ENCODE measurements around the gene NDUFB11.

The NDUFB11 gene

DNA sequence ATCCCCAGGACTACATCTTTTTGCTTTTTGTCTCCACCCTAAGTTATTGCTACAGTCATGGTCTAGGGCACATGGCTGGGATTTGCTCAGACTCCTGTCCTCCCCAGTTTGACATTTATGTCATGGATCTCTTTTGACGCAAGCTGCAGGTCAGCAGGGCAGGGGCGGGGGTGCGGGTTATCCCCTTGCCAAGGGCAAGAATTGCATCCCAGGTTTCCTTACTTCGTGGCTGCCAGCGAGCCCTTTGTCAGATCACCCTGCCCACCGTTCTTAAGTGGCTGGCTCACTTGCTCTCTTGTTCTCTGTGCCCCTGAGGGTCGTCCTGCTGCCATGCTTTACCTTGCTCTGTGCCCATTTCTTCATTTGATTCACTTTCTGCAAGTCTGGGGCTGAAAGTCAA, 28.0 kb upstream of the NDUFB11 start:
- H2AFZ ChIP-seq, result no peak overlapping the region
- H3K79me2 ChIP-seq, result peaks cover 9% of the 10 kb centered on the region
- H3K27ac ChIP-seq, result no peak overlapping the region
- H3K36me3 ChIP-seq (ENCODE audit: control insufficient read depth, insufficient read depth, low read length), result no peaks in the 10 kb centered on the region
- no peak overlapping the region for H3K9ac ChIP-seq
- H3K4me3 ChIP-seq (ENCODE audit: low read depth, low read length), result no peak overlapping the region
- no peak overlapping the region for H3K4me2 ChIP-seq (ENCODE audit: low read length)
- TF ChIP-seq, protein P1, sequence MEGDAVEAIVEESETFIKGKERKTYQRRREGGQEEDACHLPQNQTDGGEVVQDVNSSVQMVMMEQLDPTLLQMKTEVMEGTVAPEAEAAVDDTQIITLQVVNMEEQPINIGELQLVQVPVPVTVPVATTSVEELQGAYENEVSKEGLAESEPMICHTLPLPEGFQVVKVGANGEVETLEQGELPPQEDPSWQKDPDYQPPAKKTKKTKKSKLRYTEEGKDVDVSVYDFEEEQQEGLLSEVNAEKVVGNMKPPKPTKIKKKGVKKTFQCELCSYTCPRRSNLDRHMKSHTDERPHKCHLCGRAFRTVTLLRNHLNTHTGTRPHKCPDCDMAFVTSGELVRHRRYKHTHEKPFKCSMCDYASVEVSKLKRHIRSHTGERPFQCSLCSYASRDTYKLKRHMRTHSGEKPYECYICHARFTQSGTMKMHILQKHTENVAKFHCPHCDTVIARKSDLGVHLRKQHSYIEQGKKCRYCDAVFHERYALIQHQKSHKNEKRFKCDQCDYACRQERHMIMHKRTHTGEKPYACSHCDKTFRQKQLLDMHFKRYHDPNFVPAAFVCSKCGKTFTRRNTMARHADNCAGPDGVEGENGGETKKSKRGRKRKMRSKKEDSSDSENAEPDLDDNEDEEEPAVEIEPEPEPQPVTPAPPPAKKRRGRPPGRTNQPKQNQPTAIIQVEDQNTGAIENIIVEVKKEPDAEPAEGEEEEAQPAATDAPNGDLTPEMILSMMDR (IDR thresholded peaks at IDR 0.05), result no peak
- no peaks in the 10 kb centered on the region for H3K4me1 ChIP-seq
- H3K27me3 ChIP-seq (ENCODE audit: control insufficient read depth, insufficient read depth, low read length), result no peaks in the 10 kb centered on the region
- no peaks in the 10 kb centered on the region for H3K9me3 ChIP-seq (ENCODE audit: control insufficient read depth, low read length)

DNA sequence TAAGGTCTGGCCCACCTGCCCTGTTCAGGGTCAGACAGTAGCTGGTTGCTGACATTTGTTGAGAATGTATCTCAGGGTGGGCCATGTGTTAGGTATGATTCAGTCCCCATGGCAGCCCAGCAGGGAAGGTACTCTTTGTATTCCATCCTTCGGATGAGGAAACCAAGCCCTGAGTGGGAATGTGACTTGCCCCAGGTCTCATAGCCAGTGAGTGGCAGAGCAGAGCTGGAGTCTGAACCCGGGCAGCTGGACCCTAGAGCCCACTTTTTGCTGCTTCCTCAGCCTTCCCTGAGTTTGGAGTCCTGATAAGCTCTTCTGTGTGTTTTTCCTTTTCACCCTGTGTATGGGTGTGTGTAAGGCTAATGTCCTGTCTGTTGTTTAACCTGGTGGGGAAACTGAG, 27.5 kb upstream of the NDUFB11 start:
- Histone ChIP-seq H3K4me2 (ENCODE audit: low read length) (no peak overlapping the region), H2AFZ (no peak overlapping the region), H3K27ac (no peak overlapping the region), H3K9me3 (ENCODE audit: control insufficient read depth, low read length) (no peaks in the 10 kb centered on the region), H3K27me3 (ENCODE audit: control insufficient read depth, insufficient read depth, low read length) (no peaks in the 10 kb centered on the region), H3K9ac (no peak overlapping the region), H3K79me2 (peaks cover 9% of the 10 kb centered on the region), H3K36me3 (ENCODE audit: control insufficient read depth, insufficient read depth, low read length) (no peaks in the 10 kb centered on the region), H3K4me3 (ENCODE audit: low read depth, low read length) (no peak overlapping the region), H3K4me1 (no peaks in the 10 kb centered on the region)
- TF ChIP-seq, protein P1 (IDR thresholded peaks at IDR 0.05), result no peak

DNA sequence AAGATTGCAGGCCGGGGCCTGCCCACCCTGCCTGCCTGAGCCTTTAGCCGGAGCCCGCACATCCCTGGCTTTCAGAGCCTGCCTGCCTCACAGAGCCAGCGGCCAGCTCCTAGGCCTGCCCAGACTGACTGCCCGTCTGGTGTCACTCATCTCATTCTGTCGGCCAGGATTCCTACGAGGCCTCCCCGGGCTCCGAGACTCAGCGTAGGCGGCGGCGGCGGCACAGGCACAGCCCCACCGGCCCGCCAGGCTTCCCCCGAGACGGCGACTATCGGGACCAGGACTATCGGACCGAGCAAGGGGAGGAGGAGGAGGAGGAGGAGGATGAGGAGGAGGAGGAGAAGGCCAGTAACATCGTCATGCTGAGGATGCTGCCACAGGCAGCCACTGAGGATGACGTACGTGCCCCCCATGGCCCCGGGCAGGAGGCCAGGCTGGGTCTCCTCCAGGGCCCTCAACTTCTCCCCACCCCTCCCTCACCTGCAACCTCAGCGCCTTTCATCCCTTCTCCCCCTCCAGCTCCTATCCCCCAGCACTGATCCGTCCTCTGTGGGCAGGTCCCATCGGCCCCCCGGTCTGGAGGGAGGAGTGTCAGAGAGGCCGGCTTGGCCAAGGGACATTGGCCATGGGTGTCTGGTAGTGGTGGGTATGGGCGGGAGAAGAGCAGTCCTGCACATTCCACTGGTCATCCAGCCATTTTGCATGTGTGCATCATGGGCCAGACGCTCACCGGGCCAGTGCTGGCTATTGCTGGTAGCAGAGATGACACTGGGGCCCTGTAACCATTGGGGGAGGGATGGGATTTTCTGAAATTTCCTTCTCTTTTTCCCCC, 26.6 kb upstream of the NDUFB11 start:
- H3K4me1 ChIP-seq, result no peaks in the 10 kb centered on the region
- H3K9ac ChIP-seq, result no peak overlapping the region
- H3K36me3 ChIP-seq (ENCODE audit: control insufficient read depth, insufficient read depth, low read length), result no peaks in the 10 kb centered on the region
- no peak overlapping the region for H2AFZ ChIP-seq
- TF ChIP-seq, protein P1 (IDR thresholded peaks at IDR 0.05), result no peak
- H3K79me2 ChIP-seq, result peaks cover 9% of the 10 kb centered on the region
- H3K4me2 ChIP-seq (ENCODE audit: low read length), result no peak overlapping the region
- no peak overlapping the region for H3K27ac ChIP-seq
- H3K4me3 ChIP-seq (ENCODE audit: low read depth, low read length), result no peak overlapping the region
- no peaks in the 10 kb centered on the region for H3K9me3 ChIP-seq (ENCODE audit: control insufficient read depth, low read length)
- H3K27me3 ChIP-seq (ENCODE audit: control insufficient read depth, insufficient read depth, low read length), result no peaks in the 10 kb centered on the region

DNA sequence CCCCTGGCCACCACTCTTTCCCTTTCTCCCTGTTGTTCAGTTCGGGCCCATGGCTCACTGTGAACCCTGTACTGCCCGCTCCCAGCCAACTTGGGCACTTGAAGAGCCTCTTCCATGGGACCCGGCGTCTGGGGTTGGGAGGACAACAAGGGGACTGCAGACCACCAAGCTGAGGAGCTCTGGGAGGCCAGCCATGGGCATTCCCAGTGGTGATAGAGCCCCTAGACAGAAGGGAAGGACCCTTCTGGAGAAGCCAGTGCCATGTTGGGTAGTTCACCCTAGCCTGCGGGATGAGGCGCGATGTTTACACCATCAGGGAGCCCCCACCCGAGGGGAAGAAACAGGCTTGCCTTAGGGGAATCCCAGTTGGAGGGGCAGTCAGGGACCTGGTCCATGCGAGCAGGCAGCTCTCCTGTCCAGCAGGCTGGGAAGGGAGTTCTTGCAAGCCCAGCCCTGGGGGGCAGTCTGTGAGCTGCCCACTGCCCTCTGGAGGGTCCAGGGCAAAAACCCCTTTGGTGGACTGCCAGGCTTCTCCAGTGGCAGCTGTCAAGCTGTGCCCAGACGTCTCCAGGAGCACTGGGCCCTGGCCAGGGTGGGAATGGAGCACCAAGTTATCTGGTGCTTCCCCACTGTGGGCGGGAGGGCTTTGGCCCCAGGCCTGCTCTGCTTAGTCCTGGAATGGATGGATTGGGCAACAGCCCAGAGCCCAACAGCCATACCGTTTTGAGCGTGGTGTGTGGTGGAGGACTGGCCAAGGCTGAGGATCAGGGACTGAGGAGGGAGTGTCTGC, 25.4 kb upstream of the NDUFB11 start:
- Histone ChIP-seq H3K4me1 (no peaks in the 10 kb centered on the region), H3K9ac (no peak overlapping the region), H3K9me3 (ENCODE audit: control insufficient read depth, low read length) (no peaks in the 10 kb centered on the region), H3K36me3 (ENCODE audit: control insufficient read depth, insufficient read depth, low read length) (no peaks in the 10 kb centered on the region), H3K27ac (no peak overlapping the region), H3K27me3 (ENCODE audit: control insufficient read depth, insufficient read depth, low read length) (no peaks in the 10 kb centered on the region), H3K4me2 (ENCODE audit: low read length) (no peak overlapping the region), H3K4me3 (ENCODE audit: low read depth, low read length) (no peak overlapping the region), H2AFZ (no peak overlapping the region), H3K79me2 (peaks cover 12% of the 10 kb centered on the region)
- TF ChIP-seq, protein P1 (IDR thresholded peaks at IDR 0.05), result no peak
